Upper lobe of right lung (tissue), 1 donor: ENCODE measurements around the gene DVL2. TPM values are rescaled to one million over a fixed set of nuclear protein-coding genes. Genes with fewer than 3 reads are reported as not detected.

Experiments
- ATAC-seq: fragments of 200-7000 bp; cut with Tn5 transposase; one replicate; pipeline ENCODE4 v1.9.1; 2020; ENCODE audit warnings: mild to moderate bottlenecking, moderate library complexity
- DNase-seq: peaks from one replicate; pipeline ENCODE4 v3.0.0-alpha.2; 2020
- H3K27ac ChIP-seq: fragments of 200-600 bp; one replicate; pipeline ENCODE4 v1.8.0; 2022
- H3K27me3 ChIP-seq: fragments of 200-600 bp; one replicate; pipeline ENCODE4 v1.8.0; 2022; ENCODE audit warnings: mild to moderate bottlenecking
- H3K36me3 ChIP-seq: fragments of 200-600 bp; one replicate; pipeline ENCODE4 v1.8.0; 2022
- H3K4me1 ChIP-seq: fragments of 200-600 bp; one replicate; pipeline ENCODE4 v1.8.0; 2022
- H3K4me3 ChIP-seq: fragments of 200-600 bp; one replicate; pipeline ENCODE4 v1.8.0; 2022; ENCODE audit warnings: mild to moderate bottlenecking
- H3K9me3 ChIP-seq: fragments of 200-600 bp; one replicate; pipeline ENCODE4 v1.8.0; 2022
- CTCF ChIP-seq: fragments of 200-600 bp; IDR thresholded peaks from one replicate; pipeline ENCODE4 v1.8.0; 2022; ENCODE audit warnings: antibody characterized with exemption
- intact Hi-C: fragments of 100-400 bp; cut with DNase I; formaldehyde crosslinking; loops from one replicate; pipeline ENCODE4 v1.11.0; 2022
- total RNA-seq: library from RNA; stranded (reverse); fragmentation: NEBNext Ultra II Directional; extraction: Animal tissue kit (Norgen Biotek cat#: 25700); gene quantifications from one replicate; pipeline ENCODE4 v1.2.1, GENCODE V29; 2021
- donor health status: DM: no; HTN: yes; CAD: no; lungs with severe emphysema.

DVL2 gene
- total RNA-seq, 1 donor from 2014 or later: 41.0 TPM

- H3K4me3 ChIP-seq: peak overlapping the region; percentile 55
- peak overlapping the region; percentile 3 for H3K27ac ChIP-seq
- H3K9me3 ChIP-seq: no peaks in the 10 kb centered on the region
- peaks cover 13% of the 10 kb centered on the region for H3K36me3 ChIP-seq
- TF ChIP-seq CTCF: no peak
- peaks cover 8% of the 10 kb centered on the region for H3K4me1 ChIP-seq
- ATAC-seq (no peak), DNase-seq (no peak)
- H3K27me3 ChIP-seq: no peaks in the 10 kb centered on the region
- intact Hi-C loops: no loop called here
Observed at GRCh38 chr17:7205561-7205960, 28.8 kb downstream of the DVL2 start.

- DNase-seq: peak; percentile 92
Observed at GRCh38 chr17:7204828-7205461, 29.4 kb downstream of the DVL2 start.

GRCh38 chr17:7204336-7204735 lies 30.0 kb downstream of the DVL2 start:
- no peak for TF ChIP-seq CTCF
- H3K4me3 ChIP-seq: peak overlapping the region; percentile 55
- no peak for ATAC-seq
- no peaks in the 10 kb centered on the region for H3K27me3 ChIP-seq
- H3K36me3 ChIP-seq: peaks cover 13% of the 10 kb centered on the region
- peaks cover 8% of the 10 kb centered on the region for H3K4me1 ChIP-seq
- no peak for DNase-seq
- no peaks in the 10 kb centered on the region for H3K9me3 ChIP-seq
- no peak overlapping the region for H3K27ac ChIP-seq
- intact Hi-C loops: no loop called here

More at GRCh38 chr17:7204828-7205461, 29.4 kb downstream of the DVL2 start:
- no peaks in the 10 kb centered on the region for H3K27me3 ChIP-seq
- peaks cover 13% of the 10 kb centered on the region for H3K36me3 ChIP-seq
- TF ChIP-seq CTCF: no peak
- H3K27ac ChIP-seq: peak overlapping the region; percentile 3
- peaks cover 8% of the 10 kb centered on the region for H3K4me1 ChIP-seq
- peak overlapping the region; percentile 55 for H3K4me3 ChIP-seq
- no peaks in the 10 kb centered on the region for H3K9me3 ChIP-seq
- intact Hi-C loops: no loop called here
- peak; percentile 89 for ATAC-seq

GRCh38 chr17:7203391-7203790 lies 30.9 kb downstream of the DVL2 start:
- H3K27me3 ChIP-seq: no peaks in the 10 kb centered on the region
- H3K4me3 ChIP-seq: no peak overlapping the region
- intact Hi-C loops: no loop called here
- H3K36me3 ChIP-seq: peaks cover 13% of the 10 kb centered on the region
- peaks cover 8% of the 10 kb centered on the region for H3K4me1 ChIP-seq
- DNase-seq: no peak
- no peak for ATAC-seq
- no peaks in the 10 kb centered on the region for H3K9me3 ChIP-seq
- no peak for TF ChIP-seq CTCF
- no peak overlapping the region for H3K27ac ChIP-seq

GRCh38 chr17:7196651-7197401 lies 37.5 kb downstream of the DVL2 start:
- Histone ChIP-seq H3K27ac (no peak overlapping the region), H3K4me3 (no peak overlapping the region), H3K36me3 (peaks cover 34% of the 10 kb centered on the region), H3K27me3 (no peaks in the 10 kb centered on the region), H3K4me1 (no peaks in the 10 kb centered on the region), H3K9me3 (no peaks in the 10 kb centered on the region)
- DNase-seq (no peak), ATAC-seq (peak; percentile 12)
- intact Hi-C loops: no loop called here
- TF ChIP-seq CTCF: no peak
